Neural cell (in vitro differentiated cells): ENCODE results near the gene CYP27A1.

ENCODE experiments used
- POLR2AphosphoS5 ChIP-seq: IDR thresholded peaks from 2 replicates; pipeline ENCODE4 v1.6.1; 2012
- RAD21 ChIP-seq: fragments of 450-650 bp; conservative IDR thresholded peaks from 2 replicates; pipeline ENCODE4 v1.6.1; 2014; ENCODE audit warnings: antibody characterized with exemption, mild to moderate bottlenecking, moderate library complexity
- TF ChIP-seq, protein P1 (sequence below): fragments of 450-650 bp; IDR thresholded peaks from 2 replicates; pipeline ENCODE4 v1.5.1; 2014; ENCODE audit warnings: antibody characterized with exemption, mild to moderate bottlenecking, moderate library complexity; ENCODE audit not compliant: poor library complexity, severe bottlenecking

DNA sequence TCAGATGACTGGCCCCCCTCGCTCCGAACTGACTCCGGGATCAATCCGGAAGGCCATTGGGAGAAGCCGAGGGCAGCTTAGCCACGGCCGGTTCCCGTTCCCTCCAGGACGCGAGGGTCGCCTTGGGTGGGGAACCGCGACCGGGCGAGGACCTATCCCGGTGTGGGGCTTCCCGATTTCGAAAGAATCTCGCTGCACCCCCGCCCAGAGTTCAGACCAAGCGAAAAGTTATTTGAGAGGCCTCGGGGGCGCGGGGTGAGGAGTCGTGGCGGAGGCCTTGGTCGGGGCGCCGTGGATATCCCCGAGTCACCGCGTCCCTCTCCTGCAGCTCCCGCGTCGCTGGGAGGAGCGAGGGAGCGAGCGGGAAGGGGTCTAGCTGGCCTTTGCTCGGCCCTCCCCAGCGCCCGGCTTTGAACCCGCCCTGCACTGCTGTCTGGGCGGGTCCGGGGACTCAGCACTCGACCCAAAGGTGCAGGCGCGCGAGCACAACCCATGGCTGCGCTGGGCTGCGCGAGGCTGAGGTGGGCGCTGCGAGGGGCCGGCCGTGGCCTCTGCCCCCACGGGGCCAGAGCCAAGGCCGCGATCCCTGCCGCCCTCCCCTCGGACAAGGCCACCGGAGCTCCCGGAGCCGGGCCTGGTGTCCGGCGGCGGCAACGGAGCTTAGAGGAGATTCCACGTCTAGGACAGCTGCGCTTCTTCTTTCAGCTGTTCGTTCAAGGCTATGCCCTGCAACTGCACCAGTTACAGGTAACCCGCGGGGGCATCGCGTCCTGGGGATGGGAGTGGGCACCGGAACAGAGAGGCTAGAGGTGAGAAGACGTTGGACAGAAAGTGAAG, at the start of gene CYP27A1:
- no peak for TF ChIP-seq RAD21
- TF ChIP-seq, protein P1, sequence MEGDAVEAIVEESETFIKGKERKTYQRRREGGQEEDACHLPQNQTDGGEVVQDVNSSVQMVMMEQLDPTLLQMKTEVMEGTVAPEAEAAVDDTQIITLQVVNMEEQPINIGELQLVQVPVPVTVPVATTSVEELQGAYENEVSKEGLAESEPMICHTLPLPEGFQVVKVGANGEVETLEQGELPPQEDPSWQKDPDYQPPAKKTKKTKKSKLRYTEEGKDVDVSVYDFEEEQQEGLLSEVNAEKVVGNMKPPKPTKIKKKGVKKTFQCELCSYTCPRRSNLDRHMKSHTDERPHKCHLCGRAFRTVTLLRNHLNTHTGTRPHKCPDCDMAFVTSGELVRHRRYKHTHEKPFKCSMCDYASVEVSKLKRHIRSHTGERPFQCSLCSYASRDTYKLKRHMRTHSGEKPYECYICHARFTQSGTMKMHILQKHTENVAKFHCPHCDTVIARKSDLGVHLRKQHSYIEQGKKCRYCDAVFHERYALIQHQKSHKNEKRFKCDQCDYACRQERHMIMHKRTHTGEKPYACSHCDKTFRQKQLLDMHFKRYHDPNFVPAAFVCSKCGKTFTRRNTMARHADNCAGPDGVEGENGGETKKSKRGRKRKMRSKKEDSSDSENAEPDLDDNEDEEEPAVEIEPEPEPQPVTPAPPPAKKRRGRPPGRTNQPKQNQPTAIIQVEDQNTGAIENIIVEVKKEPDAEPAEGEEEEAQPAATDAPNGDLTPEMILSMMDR, result no peak
- TF ChIP-seq POLR2AphosphoS5, result no peak
